H9 (cell line): Measurements from ENCODE around the gene SLC36A2. TPM values are rescaled to one million over a fixed set of nuclear protein-coding genes. Genes with fewer than 3 reads are reported as not detected.

Source experiments
- DNase-seq: peaks from one replicate; pipeline ENCODE4 v3.0.0-alpha.2; 2017
- H2AFZ ChIP-seq: one replicate; pipeline ENCODE4 v1.6.1; 2013; ENCODE audit warnings: mild to moderate bottlenecking, low read length, control low read depth, moderate library complexity
- H2AK5ac ChIP-seq: 2 replicates; pipeline ENCODE4 v1.6.1; 2013; ENCODE audit warnings: low read length, control low read depth, mixed read lengths; ENCODE audit not compliant: insufficient read length
- H2BK120ac ChIP-seq: one replicate; pipeline ENCODE4 v1.6.1; 2013; ENCODE audit warnings: low read depth, mild to moderate bottlenecking, low read length, control low read depth, inconsistent platforms; ENCODE audit not compliant: poor library complexity, severe bottlenecking
- H2BK12ac ChIP-seq: 2 replicates; pipeline ENCODE4 v1.6.1; 2013; ENCODE audit warnings: low read length, control low read depth, mixed read lengths, low read depth; ENCODE audit not compliant: insufficient read length
- H2BK15ac ChIP-seq: 2 replicates; pipeline ENCODE4 v1.6.1; 2013; ENCODE audit warnings: low read depth, low read length, control low read depth
- H2BK20ac ChIP-seq: one replicate; pipeline ENCODE4 v1.6.1; 2013; ENCODE audit warnings: low read depth, mild to moderate bottlenecking, low read length, control low read depth, inconsistent platforms; ENCODE audit not compliant: poor library complexity, severe bottlenecking
- H2BK5ac ChIP-seq: 2 replicates; pipeline ENCODE4 v1.6.1; 2013; ENCODE audit warnings: low read length, control low read depth, mixed read lengths; ENCODE audit not compliant: insufficient read length
- H3K14ac ChIP-seq: 2 replicates; pipeline ENCODE4 v1.6.1; 2013; ENCODE audit warnings: low read length, control low read depth; ENCODE audit not compliant: insufficient read depth
- H3K18ac ChIP-seq: 2 replicates; pipeline ENCODE4 v1.6.1; 2013; ENCODE audit warnings: low read depth, mild to moderate bottlenecking, mixed read lengths, low read length, control low read depth; ENCODE audit not compliant: insufficient read length
- H3K23ac ChIP-seq: 2 replicates; pipeline ENCODE4 v1.6.1; 2013; ENCODE audit warnings: low read length, control low read depth, mixed read lengths, low read depth; ENCODE audit not compliant: insufficient read length
- H3K23me2 ChIP-seq: 2 replicates; pipeline ENCODE4 v1.6.1; 2013; ENCODE audit warnings: low read depth, mild to moderate bottlenecking, mixed read lengths, low read length, control low read depth; ENCODE audit not compliant: insufficient read length, poor library complexity, severe bottlenecking
- H3K27ac ChIP-seq: 2 replicates; pipeline ENCODE4 v1.5.1; 2013; ENCODE audit warnings: low read length, control low read depth, mixed read lengths, low read depth; ENCODE audit not compliant: insufficient read length
- H3K27me3 ChIP-seq: 2 replicates; pipeline ENCODE4 v1.6.1; 2013; ENCODE audit warnings: low read length, control low read depth, inconsistent platforms; ENCODE audit not compliant: insufficient read depth
- H3K4ac ChIP-seq: 2 replicates; pipeline ENCODE4 v1.6.1; 2013; ENCODE audit warnings: low read depth, mild to moderate bottlenecking, control low read depth, inconsistent platforms, low read length, moderate library complexity
- H3K4me1 ChIP-seq: 2 replicates; pipeline ENCODE4 v1.6.1; 2013; ENCODE audit warnings: low read length, control low read depth, inconsistent platforms; ENCODE audit not compliant: insufficient read depth
- H3K4me2 ChIP-seq: 2 replicates; pipeline ENCODE4 v1.6.1; 2013; ENCODE audit warnings: low read length, control low read depth, mixed read lengths; ENCODE audit not compliant: insufficient read length, insufficient read depth
- H3K56ac ChIP-seq: 2 replicates; pipeline ENCODE4 v1.6.1; 2013; ENCODE audit warnings: low read depth, mild to moderate bottlenecking, mixed read lengths, low read length, control low read depth; ENCODE audit not compliant: insufficient read length
- H3K79me1 ChIP-seq: 2 replicates; pipeline ENCODE4 v1.6.1; 2013; ENCODE audit warnings: low read depth, mild to moderate bottlenecking, moderate library complexity, low read length, control low read depth, inconsistent platforms; ENCODE audit not compliant: insufficient read depth, poor library complexity, severe bottlenecking
- H3K79me2 ChIP-seq: 2 replicates; pipeline ENCODE4 v1.6.1; 2013; ENCODE audit warnings: low read length, control low read depth, inconsistent platforms; ENCODE audit not compliant: insufficient read depth
- H3K9ac ChIP-seq: 2 replicates; pipeline ENCODE4 v1.6.1; 2013; ENCODE audit warnings: low read length, control low read depth, mixed read lengths; ENCODE audit not compliant: insufficient read length; ENCODE audit errors: extremely low read depth
- H3K9me3 ChIP-seq: one replicate; pipeline ENCODE4 v1.6.1; 2013; ENCODE audit warnings: low read depth, low read length, inconsistent platforms; ENCODE audit not compliant: control insufficient read depth
- H3T11ph ChIP-seq: one replicate; pipeline ENCODE4 v1.6.1; 2013; ENCODE audit warnings: mild to moderate bottlenecking, low read length, control low read depth, inconsistent platforms
- H4K20me1 ChIP-seq: one replicate; pipeline ENCODE4 v1.6.1; 2013; ENCODE audit not compliant: control insufficient read depth, insufficient read length, insufficient read depth
- H4K5ac ChIP-seq: 2 replicates; pipeline ENCODE4 v1.6.1; 2013; ENCODE audit warnings: low read depth, mild to moderate bottlenecking, mixed read lengths, low read length, control low read depth; ENCODE audit not compliant: insufficient read length
- H4K8ac ChIP-seq: replicated peaks from 2 replicates; pipeline ENCODE4 v1.6.1; 2013; ENCODE audit warnings: low read length, control low read depth, mixed read lengths, low read depth; ENCODE audit not compliant: insufficient read length
- H4K91ac ChIP-seq: 2 replicates; pipeline ENCODE4 v1.6.1; 2013; ENCODE audit warnings: low read depth, mild to moderate bottlenecking, moderate library complexity, mixed read lengths, low read length, control low read depth; ENCODE audit not compliant: insufficient read length
- H3K27ac Mint-ChIP-seq, 3 experiments: 2 replicates in 2 of 3; 3 replicates in 1 of 3; pipeline ENCODE4 v1.8.0; 2020 to 2021; ENCODE audit warnings: mixed read lengths in 3 of 3, mild to moderate bottlenecking in 1 of 3, moderate library complexity in 1 of 3
- H3K27me3 Mint-ChIP-seq: 2 replicates; pipeline ENCODE4 v1.8.0; 2021; ENCODE audit warnings: low read depth, mild to moderate bottlenecking, moderate library complexity, mixed read lengths
- H3K36me3 Mint-ChIP-seq, 3 experiments: 2 replicates in 2 of 3; 3 replicates in 1 of 3; pipeline ENCODE4 v1.8.0; 2020 to 2021; ENCODE audit warnings: low read depth in 3 of 3, mixed read lengths in 3 of 3; ENCODE audit not compliant: insufficient read depth in 1 of 3
- H3K4me1 Mint-ChIP-seq, 2 experiments: 2 replicates each; pipeline ENCODE4 v1.8.0; 2020; ENCODE audit warnings: mixed read lengths in 2 of 2
- H3K4me3 Mint-ChIP-seq, 2 experiments: 2 replicates in 1 of 2; 3 replicates in 1 of 2; pipeline ENCODE4 v1.8.0; 2020 to 2021; ENCODE audit warnings: mild to moderate bottlenecking in 2 of 2, mixed read lengths in 2 of 2, moderate library complexity in 1 of 2
- H3K9me3 Mint-ChIP-seq, 2 experiments: 2 replicates in 1 of 2; 3 replicates in 1 of 2; pipeline ENCODE4 v1.8.0; 2020; ENCODE audit warnings: mild to moderate bottlenecking in 2 of 2, mixed read lengths in 2 of 2, moderate library complexity in 1 of 2
- CTCF ChIP-seq: fragments of 200-600 bp; sonication (generic); conservative IDR thresholded peaks from 3 replicates; pipeline ENCODE4 v1.8.0; 2021; ENCODE audit warnings: antibody characterized with exemption, mild to moderate bottlenecking
- WGBS: extraction: QIAGEN DNeasy Blood & Tissue Kit; methylation state at CpG from one replicate; pipeline ENCODE4 v1.1.7; 2013; ENCODE audit warnings: missing lambda C conversion rate, low lambda C conversion rate, mixed read lengths; ENCODE audit not compliant: insufficient read length; ENCODE audit errors: extremely low coverage; 5-methylcytosine and 5-hydroxymethylcytosine counted together
- long read RNA-seq: library from polyadenylated mRNA; unstranded; transcript quantifications from one replicate; pipeline ENCODE4 v2.0.0, GENCODE V29; 2020
- total RNA-seq: library from RNA; stranded (reverse); gene quantifications from 2 replicates; pipeline ENCODE4 v1.2.1, GENCODE V29; 2021

SLC36A2 gene
- 0.07 and 0.15 TPM in 2 replicates for total RNA-seq
- long read RNA-seq: 0 reads

DNA sequence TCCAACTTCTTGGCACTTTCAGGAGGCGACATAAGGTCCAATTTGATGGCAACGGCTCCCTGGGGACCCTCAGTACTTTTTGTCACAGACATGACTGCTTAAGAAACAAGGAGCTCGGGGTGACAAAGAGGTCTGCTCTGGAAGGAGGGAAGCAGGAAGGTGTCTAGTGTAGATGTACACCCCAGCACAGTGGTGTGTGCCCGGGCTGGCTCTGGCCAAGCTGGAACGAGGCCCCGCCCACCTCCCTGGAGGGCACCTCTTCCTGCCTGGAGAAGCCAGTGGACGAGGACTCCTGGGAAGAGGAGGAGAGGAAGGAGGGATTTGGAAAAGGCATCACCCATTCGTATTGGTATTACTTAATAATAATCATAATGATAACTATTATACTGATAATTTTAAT lies at the start of gene SLC36A2:
SLC36A2 (minus strand) TSS at position 191 of the 400 bp plus-strand sequence; CDS start at position 92, 99 bp downstream.
- Histone ChIP-seq H4K5ac (no peak within 1 kb of the TSS), H4K8ac (no peak within 1 kb of the TSS), H3K4me2 (no peak within 1 kb of the TSS), H2BK15ac (no peak within 1 kb of the TSS), H3K18ac (no peak within 1 kb of the TSS), H2BK12ac (no peak within 1 kb of the TSS), H3K9me3 (no peaks in the 10 kb centered on the region), H3K23me2 (no peaks in the 10 kb centered on the region), H4K91ac (no peak within 1 kb of the TSS), H3T11ph (no peak within 1 kb of the TSS), H3K27ac (no peak within 1 kb of the TSS), H2BK120ac (no peak within 1 kb of the TSS), H3K27me3 (no peaks in the 10 kb centered on the region; the same call in 1 of the 2 replicates), H4K20me1 (no peaks in the 10 kb centered on the region), H2BK5ac (no peak within 1 kb of the TSS), H3K56ac (no peak within 1 kb of the TSS), H3K9ac (no peak within 1 kb of the TSS), H3K79me2 (no peaks in the 10 kb centered on the region), H3K4me1 (peaks cover 3% of the 10 kb centered on the region; the same call in 1 of the 2 replicates), H2BK20ac (no peak within 1 kb of the TSS), H2AFZ (no peak within 1 kb of the TSS), H3K79me1 (no peaks in the 10 kb centered on the region), H3K14ac (no peak within 1 kb of the TSS), H3K4ac (no peak within 1 kb of the TSS), H3K23ac (no peak within 1 kb of the TSS), H2AK5ac (no peak within 1 kb of the TSS)
- H3K27ac Mint-ChIP-seq: no peak within 1 kb of the TSS
- peaks cover 94% of the 10 kb centered on the region for H3K27me3 Mint-ChIP-seq
- peaks cover 48 to 57% of the 10 kb centered on the region in 2 experiments for H3K4me1 Mint-ChIP-seq
- no peak for DNase-seq
- H3K36me3 Mint-ChIP-seq: no peaks in the 10 kb centered on the region
- no peak within 1 kb of the TSS for H3K4me3 Mint-ChIP-seq
- no peaks in the 10 kb centered on the region for H3K9me3 Mint-ChIP-seq
- TF ChIP-seq CTCF: no peak
- no CpG with 5 or more reads among the region's 8 CpGs for WGBS
